ENCODE data around the gene ELL2. TPM values are rescaled to one million over a fixed set of nuclear protein-coding genes. Genes with fewer than 3 reads are reported as not detected.

ELL2 gene
- total and polyA plus RNA-seq, 2 of the 13 experiments (the other 11 are each of a cell fraction or from before 2014, with no cell fraction given): 78.9 to 97.1 TPM

GRCh38 chr5:95864944-95865504 is 96.6 kb downstream of the ELL2 start (continued):
- TF ChIP-seq ELK4 (CRISPR knock-in tag; IDR thresholded peaks at IDR 0.05; ENCODE audit: borderline replicate concordance) (no peak), NR1H2 (CRISPR knock-in tag; IDR thresholded peaks at IDR 0.05; ENCODE audit: borderline replicate concordance, low read depth) (no peak; the same call in 1 of the 2 replicates), CHD2 (IDR thresholded peaks at IDR 0.05; ENCODE audit: low read depth, low read length) (no peak), ZNF713 (CRISPR knock-in tag; IDR thresholded peaks at IDR 0.05) (no peak), GTF3A (CRISPR knock-in tag; conservative IDR thresholded peaks at IDR 0.05) (no peak), FIP1L1 (IDR thresholded peaks at IDR 0.05; ENCODE audit: borderline replicate concordance, insufficient read depth, low read depth, low read length) (no peak), ZNF800 (CRISPR knock-in tag; IDR thresholded peaks at IDR 0.05) (no peak; the same call in 1 of the 2 replicates), ESRRA (CRISPR knock-in tag; IDR thresholded peaks at IDR 0.05; ENCODE audit: low read depth) (peak; percentile 98), ELF3 (CRISPR knock-in tag; IDR thresholded peaks at IDR 0.05) (peak; percentile 98), REST (IDR thresholded peaks at IDR 0.05; ENCODE audit: borderline replicate concordance in 1 of 2, low read depth in 1 of 2, low read length in 2 of 2) (peak in 1 of 2 experiments; percentile 62; a peak in 1 of 4 replicates), FOXA3 (CRISPR knock-in tag; IDR thresholded peaks at IDR 0.05) (peak; percentile 79), ZFX (CRISPR knock-in tag; IDR thresholded peaks at IDR 0.05; ENCODE audit: low read depth) (peak; percentile 66), TEAD3 (CRISPR knock-in tag; optimal IDR thresholded peaks at IDR 0.05; ENCODE audit: borderline replicate concordance) (peak; percentile 75), CEBPG (CRISPR knock-in tag; IDR thresholded peaks at IDR 0.05) (peak; percentile 87), MEIS1 (CRISPR knock-in tag; IDR thresholded peaks at IDR 0.05; ENCODE audit: borderline replicate concordance) (peak; percentile 86; the same call in 1 of the 2 replicates), CTCF (CRISPR knock-in tag; IDR thresholded peaks at IDR 0.05) (no peak), TSC22D2 (CRISPR knock-in tag; IDR thresholded peaks at IDR 0.05; ENCODE audit: borderline replicate concordance) (peak; percentile 23; the same call in 1 of the 2 replicates), ZNF232 (CRISPR knock-in tag; IDR thresholded peaks at IDR 0.05; ENCODE audit: borderline replicate concordance) (peak; percentile 39; the same call in 1 of the 2 replicates), SOX13 (IDR thresholded peaks at IDR 0.05) (peak; percentile 64; the same call in 1 of the 2 replicates), SOX13 (CRISPR knock-in tag; conservative IDR thresholded peaks at IDR 0.05 in 1 of 2, IDR thresholded peaks at IDR 0.05 in 1 of 2) (peak in 1 of 2 experiments; percentile 86; a peak in 2 of 4 replicates)

Data from HepG2 (cell line).